Testis (tissue), 3 donors: ENCODE data around the gene ZNF776. TPM values are rescaled to one million over a fixed set of nuclear protein-coding genes. Genes with fewer than 3 reads are reported as not detected.

Experiments
- DNase-seq: peaks from one replicate; pipeline ENCODE4 v3.0.0-alpha.2; 2019
- H3K27ac ChIP-seq, 2 donors: fragments of 200-600 bp; sonication (generic); one replicate each; pipeline ENCODE4 v1.5.1; 2019
- H3K27me3 ChIP-seq: fragments of 200-600 bp; sonication (generic); one replicate; pipeline ENCODE4 v1.5.1; 2019
- H3K36me3 ChIP-seq: fragments of 200-600 bp; sonication (generic); one replicate; pipeline ENCODE4 v1.5.1; 2017; ENCODE audit warnings: low read depth; ENCODE audit errors: missing control alignments
- H3K4me1 ChIP-seq: fragments of 200-600 bp; sonication (generic); one replicate; pipeline ENCODE4 v1.5.1; 2019
- H3K4me3 ChIP-seq, 2 donors: fragments of 200-600 bp; sonication (generic); one replicate each; pipeline ENCODE4 v1.5.1; 2017 to 2019
- H3K9me3 ChIP-seq: fragments of 200-600 bp; sonication (generic); one replicate; pipeline ENCODE4 v1.5.1; 2017
- POLR2A ChIP-seq: fragments of 450-650 bp; IDR thresholded peaks from one replicate; pipeline ENCODE4 v1.6.1; 2017; ENCODE audit warnings: antibody characterized with exemption, mild to moderate bottlenecking, moderate library complexity
- WGBS, 2 donors: methylation state at CpG; one replicate each; pipeline ENCODE4 v1.1.5; 2018; 5-methylcytosine and 5-hydroxymethylcytosine counted together
- intact Hi-C: fragments of 100-400 bp; cut with DNase I; formaldehyde crosslinking; loops from one replicate; pipeline ENCODE4 v1.15.1; 2023; ENCODE audit warnings: low total_unique reads
- polyA plus RNA-seq: library from polyadenylated mRNA; stranded (reverse); fragments of 350-450 nt; fragmentation: Illumina TruSeq; extraction: RNeasy Lipid Tissue Mini Kit (QIAGEN cat#74804); gene quantifications from one replicate; pipeline ENCODE4 v1.2.3, GENCODE V29; 2014; ENCODE audit warnings: low read depth, low replicate concordance; ENCODE audit not compliant: insufficient read depth
- total RNA-seq, 2 donors: library from RNA; depleted of rRNA; stranded (reverse); fragments of >200 nt; gene quantifications; one replicate each; pipeline ENCODE4 v1.2.3, GENCODE V29; 2016
- TF ChIP-seq, protein P1 (sequence below), 3 experiments: fragments of 450-650 bp in 2 of 3; fragments of 200-600 bp in 1 of 3; sonication (generic) in 1 of 3; IDR thresholded peaks; one replicate each; pipeline ENCODE4 v1.5.1; 2016 to 2019; ENCODE audit warnings: antibody characterized with exemption in 3 of 3, mild to moderate bottlenecking in 2 of 3, moderate library complexity in 1 of 3

ZNF776 gene
- total and polyA plus RNA-seq, 3 donors from 2014 or later: 11.8 to 31.0 (median 21.7) TPM

DNA sequence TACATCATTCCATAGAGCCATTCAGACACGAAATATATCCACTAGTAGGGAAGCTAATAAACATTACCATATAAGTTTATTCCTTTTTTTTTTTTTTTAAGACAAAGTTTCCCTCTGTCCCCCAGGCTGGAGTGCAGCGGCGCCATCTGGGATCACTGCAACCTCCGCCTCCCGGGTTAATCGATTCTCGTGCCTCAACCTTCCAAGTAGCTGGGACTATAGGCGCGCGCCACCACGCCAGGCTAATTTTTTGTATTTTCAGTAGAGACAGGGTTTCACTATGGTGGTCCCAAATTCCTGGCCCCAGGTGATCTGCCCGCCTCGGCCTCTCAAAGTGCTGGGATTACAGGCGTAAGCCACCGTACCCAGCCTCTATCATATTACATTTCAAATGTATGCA lies 37.0 kb upstream of the ZNF776 start:
- Histone ChIP-seq H3K4me3 (peak overlapping the region; percentile 57 to 62), H3K27ac (no peak overlapping the region), H3K4me1 (no peaks in the 10 kb centered on the region), H3K9me3 (no peaks in the 10 kb centered on the region), H3K27me3 (no peaks in the 10 kb centered on the region), H3K36me3 (no peaks in the 10 kb centered on the region)
- DNase-seq: no peak
- 51% methylated on average over 15 of the region's 15 CpGs for WGBS, 2 donors
- intact Hi-C loops: no loop called here
- no peak for TF ChIP-seq POLR2A
- TF ChIP-seq, protein P1, sequence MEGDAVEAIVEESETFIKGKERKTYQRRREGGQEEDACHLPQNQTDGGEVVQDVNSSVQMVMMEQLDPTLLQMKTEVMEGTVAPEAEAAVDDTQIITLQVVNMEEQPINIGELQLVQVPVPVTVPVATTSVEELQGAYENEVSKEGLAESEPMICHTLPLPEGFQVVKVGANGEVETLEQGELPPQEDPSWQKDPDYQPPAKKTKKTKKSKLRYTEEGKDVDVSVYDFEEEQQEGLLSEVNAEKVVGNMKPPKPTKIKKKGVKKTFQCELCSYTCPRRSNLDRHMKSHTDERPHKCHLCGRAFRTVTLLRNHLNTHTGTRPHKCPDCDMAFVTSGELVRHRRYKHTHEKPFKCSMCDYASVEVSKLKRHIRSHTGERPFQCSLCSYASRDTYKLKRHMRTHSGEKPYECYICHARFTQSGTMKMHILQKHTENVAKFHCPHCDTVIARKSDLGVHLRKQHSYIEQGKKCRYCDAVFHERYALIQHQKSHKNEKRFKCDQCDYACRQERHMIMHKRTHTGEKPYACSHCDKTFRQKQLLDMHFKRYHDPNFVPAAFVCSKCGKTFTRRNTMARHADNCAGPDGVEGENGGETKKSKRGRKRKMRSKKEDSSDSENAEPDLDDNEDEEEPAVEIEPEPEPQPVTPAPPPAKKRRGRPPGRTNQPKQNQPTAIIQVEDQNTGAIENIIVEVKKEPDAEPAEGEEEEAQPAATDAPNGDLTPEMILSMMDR (IDR thresholded peaks at IDR 0.05): no peak

DNA sequence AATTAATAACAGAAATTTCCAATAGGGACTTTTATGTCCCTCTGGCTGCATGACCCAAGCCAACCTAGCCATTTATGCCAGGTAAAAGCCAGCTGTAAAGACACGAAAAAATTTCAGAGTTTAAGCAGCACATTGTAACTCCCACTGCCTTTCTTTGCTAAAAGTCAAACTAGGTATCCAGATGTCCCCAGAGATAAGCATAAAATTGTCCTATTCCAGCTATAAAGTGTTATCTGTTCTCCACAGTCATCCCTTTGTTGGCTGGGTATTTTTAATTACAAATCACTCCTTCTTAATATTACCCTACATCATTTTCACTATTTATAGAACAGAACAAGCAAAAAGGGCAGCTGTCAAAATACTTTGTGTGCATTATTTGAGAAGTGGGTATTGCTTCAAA lies 34.4 kb upstream of the ZNF776 start:
- no peaks in the 10 kb centered on the region for H3K9me3 ChIP-seq
- WGBS, 2 donors: 42 to 71% methylated on average over 1 of the region's 1 CpG

DNA sequence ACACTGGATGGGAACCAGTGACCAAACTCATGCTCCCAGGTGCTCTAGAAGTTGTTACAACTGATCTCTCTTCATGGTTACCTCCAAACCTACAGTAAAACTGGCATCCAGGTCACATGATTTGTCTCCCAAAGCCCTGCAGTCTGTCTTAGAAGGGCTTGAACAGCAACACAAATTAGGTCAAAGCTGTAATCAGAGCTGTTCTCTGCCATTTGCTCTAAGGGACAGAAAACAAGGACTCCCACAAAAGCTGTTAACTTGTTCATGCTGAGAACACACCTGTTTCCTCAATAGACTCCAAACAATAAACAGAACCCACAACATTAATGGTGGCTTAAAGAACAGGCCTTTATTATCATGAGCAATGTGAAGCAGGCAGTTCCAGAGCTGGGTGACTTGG lies 27.2 kb upstream of the ZNF776 start:
- H3K27ac ChIP-seq: no peak overlapping the region
- H3K9me3 ChIP-seq: no peaks in the 10 kb centered on the region
- no peaks in the 10 kb centered on the region for H3K36me3 ChIP-seq
- no peak overlapping the region for H3K4me3 ChIP-seq
- no peaks in the 10 kb centered on the region for H3K27me3 ChIP-seq
- H3K4me1 ChIP-seq: no peaks in the 10 kb centered on the region
- intact Hi-C loops: no loop called here
- DNase-seq: no peak
- TF ChIP-seq POLR2A: no peak
- TF ChIP-seq, protein P1 (IDR thresholded peaks at IDR 0.05): no peak

More for the DNA sequence above, 34.4 kb upstream of the ZNF776 start:
- no peaks in the 10 kb centered on the region for H3K36me3 ChIP-seq
- no peaks in the 10 kb centered on the region for H3K27me3 ChIP-seq
- H3K4me1 ChIP-seq: no peaks in the 10 kb centered on the region
- no peak for TF ChIP-seq POLR2A
- TF ChIP-seq, protein P1 (IDR thresholded peaks at IDR 0.05): no peak
- no peak for DNase-seq
- H3K4me3 ChIP-seq: no peak overlapping the region
- no peak overlapping the region for H3K27ac ChIP-seq
- intact Hi-C loops: no loop called here

DNA sequence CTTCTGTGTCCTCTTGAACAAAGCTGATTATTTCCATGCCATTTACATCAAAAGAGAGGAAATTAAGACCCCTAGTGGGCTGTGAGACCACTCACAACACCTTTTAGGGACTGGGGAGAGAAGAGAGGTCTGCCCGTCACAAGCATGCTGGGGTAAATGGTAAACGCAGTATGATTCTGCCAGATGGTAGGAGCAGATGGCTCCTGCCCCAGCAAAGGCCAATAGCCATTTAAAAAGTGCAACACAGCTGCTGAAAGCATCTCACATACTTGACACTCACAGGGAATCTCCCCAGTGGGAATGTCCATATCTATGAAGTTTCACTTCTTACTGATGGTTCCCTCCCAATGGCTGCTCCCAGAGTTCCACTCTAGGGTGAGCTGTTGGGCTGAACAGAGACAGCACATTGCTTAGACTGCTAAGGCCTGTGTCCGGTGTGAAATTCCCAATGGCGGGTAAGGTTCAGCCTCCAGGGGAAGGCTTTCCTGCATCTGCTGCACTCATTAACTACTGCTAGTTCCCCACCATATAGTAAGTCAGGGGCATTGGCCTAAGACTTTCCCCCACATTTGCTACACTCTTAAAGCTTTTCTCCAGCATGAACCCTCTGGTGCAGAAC lies 26.6 kb upstream of the ZNF776 start:
- no peak for DNase-seq
- intact Hi-C loops: no loop called here
- Histone ChIP-seq H3K27ac (no peak overlapping the region), H3K9me3 (no peaks in the 10 kb centered on the region), H3K4me1 (no peaks in the 10 kb centered on the region), H3K36me3 (no peaks in the 10 kb centered on the region), H3K27me3 (no peaks in the 10 kb centered on the region), H3K4me3 (no peak overlapping the region)
- no peak for TF ChIP-seq POLR2A
- TF ChIP-seq, protein P1 (IDR thresholded peaks at IDR 0.05): no peak
- 88 to 95% methylated on average over 4 of the region's 4 CpGs for WGBS, 2 donors

DNA sequence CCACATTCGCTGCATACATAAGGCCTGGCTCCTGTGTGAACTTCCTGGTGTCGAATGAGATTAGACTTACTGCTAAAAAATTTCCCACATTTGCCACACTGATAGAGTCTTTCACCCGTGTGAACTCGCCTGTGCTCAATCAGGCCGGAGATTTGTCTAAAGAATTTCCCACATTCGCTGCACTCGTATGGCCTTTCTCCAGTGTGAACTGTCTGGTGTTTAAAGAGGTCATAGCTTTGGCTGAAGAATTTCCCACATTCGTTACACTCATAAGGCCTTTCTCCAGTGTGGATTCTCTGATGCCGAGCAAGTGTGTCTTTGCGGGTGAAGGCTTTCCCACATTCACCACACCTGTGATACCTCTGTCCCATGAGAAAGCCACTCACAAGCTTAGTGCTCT lies 25.7 kb upstream of the ZNF776 start:
- H3K36me3 ChIP-seq: no peaks in the 10 kb centered on the region

More for the DNA sequence above, 25.7 kb upstream of the ZNF776 start:
- H3K27me3 ChIP-seq: no peaks in the 10 kb centered on the region
- intact Hi-C loops: no loop called here
- no peak overlapping the region for H3K4me3 ChIP-seq
- H3K27ac ChIP-seq: no peak overlapping the region
- TF ChIP-seq, protein P1 (IDR thresholded peaks at IDR 0.05): no peak
- no peak for TF ChIP-seq POLR2A
- no peaks in the 10 kb centered on the region for H3K9me3 ChIP-seq
- no peak for DNase-seq
- H3K4me1 ChIP-seq: no peaks in the 10 kb centered on the region
- WGBS, 2 donors: 93 to 98% methylated on average over 10 of the region's 10 CpGs
